Stimulated activated memory B cell treated with anti-CD40 and anti-IgM and Interleukin-4, amounts not matched to agents 10 μg/mL and 1 μg/mL and 100 μg/mL, for 72 hours (primary cell): ENCODE data around the gene TRHDE.

Source experiments
- ATAC-seq: fragments of 150-1000 bp; cut with Tn5 transposase; 2 replicates; pipeline ENCODE4 v1.10.0; 2021
- H3K27ac Mint-ChIP-seq: one replicate; pipeline ENCODE4 v1.8.0; 2022; ENCODE audit warnings: mild to moderate bottlenecking, mixed read lengths
- H3K27me3 Mint-ChIP-seq: one replicate; pipeline ENCODE4 v1.8.0; 2022; ENCODE audit warnings: mixed read lengths
- H3K36me3 Mint-ChIP-seq: one replicate; pipeline ENCODE4 v1.8.0; 2022; ENCODE audit warnings: mixed read lengths
- H3K4me1 Mint-ChIP-seq: one replicate; pipeline ENCODE4 v1.8.0; 2022; ENCODE audit warnings: mixed read lengths
- H3K4me3 Mint-ChIP-seq: one replicate; pipeline ENCODE4 v1.8.0; 2022; ENCODE audit warnings: mild to moderate bottlenecking, moderate library complexity, mixed read lengths
- H3K9me3 Mint-ChIP-seq: one replicate; pipeline ENCODE4 v1.8.0; 2022; ENCODE audit warnings: mixed read lengths

TRHDE gene

DNA sequence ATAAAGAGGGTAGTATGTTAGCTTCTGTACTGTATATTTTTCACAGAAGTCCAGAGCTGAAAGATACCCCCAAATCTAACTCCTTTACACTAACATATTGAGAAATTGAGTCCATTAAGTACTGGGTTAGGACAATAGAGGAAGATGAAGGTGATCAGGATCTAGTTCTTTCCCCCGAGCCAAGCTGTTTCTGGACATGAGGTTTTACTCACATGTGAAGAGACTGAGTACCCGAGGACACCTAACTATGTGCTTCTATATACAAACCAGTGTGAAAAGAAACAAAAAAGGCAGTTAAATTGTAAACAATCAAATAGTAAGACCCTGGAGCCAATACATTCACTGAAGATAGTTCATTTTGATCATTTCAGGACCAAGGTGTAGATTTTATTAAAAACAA lies 3.8 kb upstream of the TRHDE start:
- Mint-ChIP-seq H3K27me3 (peaks cover 20% of the 10 kb centered on the region), H3K27ac (no peak overlapping the region), H3K4me3 (no peak overlapping the region), H3K9me3 (no peaks in the 10 kb centered on the region), H3K4me1 (peaks cover 6% of the 10 kb centered on the region), H3K36me3 (no peaks in the 10 kb centered on the region)
- ATAC-seq, result no peak

DNA sequence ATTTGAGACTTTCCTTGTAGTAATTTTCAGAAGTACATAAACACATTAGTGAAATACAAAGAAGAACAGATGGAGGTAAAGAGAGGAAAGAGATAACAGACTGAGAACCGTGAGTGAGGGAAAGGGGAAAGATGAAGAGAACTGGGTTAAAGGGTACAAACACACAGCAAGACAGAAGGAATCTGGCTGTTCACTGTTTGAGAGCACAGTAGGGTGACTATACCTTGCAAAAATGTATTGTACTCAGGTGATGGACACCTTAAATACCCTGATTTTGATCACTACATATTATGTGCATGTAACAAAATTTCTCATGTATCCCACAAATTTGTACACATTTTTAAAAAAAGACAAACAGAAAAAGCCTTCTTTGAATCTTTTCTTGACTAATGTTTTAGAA lies 2.7 kb upstream of the TRHDE start:
- no peaks in the 10 kb centered on the region for H3K36me3 Mint-ChIP-seq
- ATAC-seq, result no peak
- peaks cover 31% of the 10 kb centered on the region for H3K27me3 Mint-ChIP-seq
- H3K4me1 Mint-ChIP-seq, result peaks cover 6% of the 10 kb centered on the region
- H3K27ac Mint-ChIP-seq, result no peak overlapping the region
- no peaks in the 10 kb centered on the region for H3K9me3 Mint-ChIP-seq
- no peak overlapping the region for H3K4me3 Mint-ChIP-seq

- no peaks in the 10 kb centered on the region for H3K36me3 Mint-ChIP-seq
- peaks cover 37% of the 10 kb centered on the region for H3K27me3 Mint-ChIP-seq
- H3K9me3 Mint-ChIP-seq, result no peaks in the 10 kb centered on the region
- peaks cover 6% of the 10 kb centered on the region for H3K4me1 Mint-ChIP-seq
- ATAC-seq, result no peak
- H3K27ac Mint-ChIP-seq, result no peak overlapping the region
- no peak overlapping the region for H3K4me3 Mint-ChIP-seq
Measured at GRCh38 chr12:72270246-72270645, 1.9 kb upstream of the TRHDE start.

DNA sequence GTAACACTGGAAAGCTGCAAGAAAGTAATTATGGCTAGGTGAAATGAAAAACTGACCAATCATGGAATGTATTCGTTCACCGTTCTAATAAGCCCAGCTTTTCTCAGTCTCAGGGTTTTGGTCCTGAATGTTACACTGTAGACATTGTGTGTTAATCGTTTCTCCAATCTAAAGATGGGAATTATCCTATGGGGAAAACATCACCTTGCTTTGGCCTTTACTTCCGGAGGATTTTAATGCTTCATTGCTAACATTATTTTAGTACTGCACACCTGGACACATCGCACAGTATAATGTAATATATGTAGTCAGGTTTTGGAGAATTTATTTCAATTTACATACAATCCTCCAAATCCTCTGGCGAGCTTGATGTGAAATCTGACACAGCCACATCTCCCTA lies 1.2 kb upstream of the TRHDE start:
- peaks cover 6% of the 10 kb centered on the region for H3K4me1 Mint-ChIP-seq
- no peak overlapping the region for H3K27ac Mint-ChIP-seq
- H3K36me3 Mint-ChIP-seq, result no peaks in the 10 kb centered on the region
- no peaks in the 10 kb centered on the region for H3K9me3 Mint-ChIP-seq
- peaks cover 37% of the 10 kb centered on the region for H3K27me3 Mint-ChIP-seq
- no peak overlapping the region for H3K4me3 Mint-ChIP-seq
- ATAC-seq, result no peak

DNA sequence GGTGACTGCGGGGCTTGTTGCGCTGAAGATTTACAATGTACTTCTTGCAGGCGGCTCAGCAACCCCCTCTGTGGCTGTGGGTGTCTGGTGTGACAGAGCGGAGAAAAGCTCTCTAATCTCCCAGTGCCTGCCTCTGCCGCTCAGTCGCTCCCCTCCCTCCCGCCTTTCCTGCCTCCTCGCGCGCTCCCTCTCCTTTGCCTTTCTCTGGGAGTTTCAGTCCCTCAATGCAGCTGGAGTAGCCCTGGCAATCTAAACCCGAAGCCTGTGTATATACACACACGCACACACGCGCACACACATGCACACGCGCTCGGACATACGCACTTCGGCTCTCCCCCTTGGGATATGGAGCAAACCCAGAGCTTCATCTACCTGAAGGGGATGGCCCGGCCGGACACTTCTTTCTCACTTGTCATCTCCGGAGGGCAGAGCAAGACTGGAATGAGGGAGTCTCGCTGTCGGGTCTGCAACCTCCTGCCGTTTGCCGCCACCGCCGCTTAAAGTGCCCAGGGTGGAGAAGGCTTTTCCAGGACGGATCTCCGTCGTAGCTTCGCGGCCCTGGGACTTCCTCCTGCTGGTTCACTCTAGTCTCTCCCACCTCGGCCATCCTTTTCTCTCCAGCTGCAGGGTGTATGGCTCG lies 599 bp upstream of the TRHDE start:
- Mint-ChIP-seq H3K4me3 (peak overlapping the region; percentile 26), H3K4me1 (peaks cover 6% of the 10 kb centered on the region), H3K9me3 (no peaks in the 10 kb centered on the region), H3K27ac (no peak overlapping the region), H3K27me3 (peaks cover 37% of the 10 kb centered on the region), H3K36me3 (no peaks in the 10 kb centered on the region)
- no peak for ATAC-seq

DNA sequence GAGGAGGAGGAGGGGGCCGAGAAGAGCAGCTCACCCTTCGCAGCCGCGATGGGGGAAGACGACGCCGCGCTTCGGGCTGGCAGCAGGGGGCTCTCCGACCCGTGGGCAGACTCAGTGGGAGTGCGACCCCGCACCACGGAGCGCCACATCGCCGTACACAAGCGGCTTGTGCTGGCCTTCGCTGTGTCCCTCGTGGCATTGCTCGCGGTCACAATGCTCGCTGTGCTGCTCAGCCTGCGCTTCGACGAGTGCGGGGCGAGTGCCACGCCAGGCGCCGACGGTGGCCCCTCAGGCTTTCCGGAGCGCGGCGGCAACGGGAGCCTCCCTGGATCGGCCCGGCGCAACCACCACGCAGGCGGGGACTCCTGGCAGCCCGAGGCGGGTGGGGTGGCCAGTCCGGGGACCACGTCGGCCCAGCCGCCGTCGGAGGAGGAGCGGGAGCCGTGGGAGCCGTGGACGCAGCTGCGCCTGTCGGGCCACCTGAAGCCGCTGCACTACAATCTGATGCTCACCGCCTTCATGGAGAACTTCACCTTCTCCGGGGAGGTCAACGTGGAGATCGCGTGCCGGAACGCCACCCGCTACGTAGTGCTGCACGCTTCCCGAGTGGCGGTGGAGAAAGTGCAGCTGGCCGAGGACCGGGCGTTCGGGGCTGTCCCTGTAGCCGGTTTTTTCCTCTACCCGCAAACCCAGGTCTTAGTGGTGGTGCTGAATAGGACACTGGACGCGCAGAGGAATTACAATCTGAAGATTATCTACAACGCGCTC lies 745 bp downstream of the TRHDE start:
- H3K9me3 Mint-ChIP-seq, result no peaks in the 10 kb centered on the region
- peaks cover 37% of the 10 kb centered on the region for H3K27me3 Mint-ChIP-seq
- no peaks in the 10 kb centered on the region for H3K36me3 Mint-ChIP-seq
- peak; percentile 14 for ATAC-seq
- H3K4me3 Mint-ChIP-seq, result no peak overlapping the region
- H3K4me1 Mint-ChIP-seq, result peaks cover 6% of the 10 kb centered on the region
- H3K27ac Mint-ChIP-seq, result no peak overlapping the region

DNA sequence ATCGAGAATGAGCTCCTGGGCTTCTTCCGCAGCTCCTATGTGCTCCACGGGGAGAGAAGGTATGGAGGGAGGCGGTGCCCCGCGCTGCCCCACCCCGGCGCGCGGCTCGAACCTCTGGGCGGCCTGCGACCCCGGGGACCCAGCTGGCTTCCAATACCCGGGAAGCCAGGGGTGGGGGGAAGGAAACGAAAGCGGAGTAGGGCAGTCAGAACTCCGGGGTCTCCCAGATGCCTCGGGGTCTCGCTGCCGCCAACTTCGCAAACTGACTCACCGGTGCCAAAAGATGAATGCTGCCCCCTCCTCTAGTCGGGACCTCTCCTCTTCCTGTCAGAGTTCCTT lies 1.3 kb downstream of the TRHDE start:
- Mint-ChIP-seq H3K4me1 (peaks cover 6% of the 10 kb centered on the region), H3K27me3 (peaks cover 37% of the 10 kb centered on the region), H3K27ac (no peak overlapping the region), H3K4me3 (no peak overlapping the region), H3K36me3 (no peaks in the 10 kb centered on the region), H3K9me3 (no peaks in the 10 kb centered on the region)
- no peak for ATAC-seq

DNA sequence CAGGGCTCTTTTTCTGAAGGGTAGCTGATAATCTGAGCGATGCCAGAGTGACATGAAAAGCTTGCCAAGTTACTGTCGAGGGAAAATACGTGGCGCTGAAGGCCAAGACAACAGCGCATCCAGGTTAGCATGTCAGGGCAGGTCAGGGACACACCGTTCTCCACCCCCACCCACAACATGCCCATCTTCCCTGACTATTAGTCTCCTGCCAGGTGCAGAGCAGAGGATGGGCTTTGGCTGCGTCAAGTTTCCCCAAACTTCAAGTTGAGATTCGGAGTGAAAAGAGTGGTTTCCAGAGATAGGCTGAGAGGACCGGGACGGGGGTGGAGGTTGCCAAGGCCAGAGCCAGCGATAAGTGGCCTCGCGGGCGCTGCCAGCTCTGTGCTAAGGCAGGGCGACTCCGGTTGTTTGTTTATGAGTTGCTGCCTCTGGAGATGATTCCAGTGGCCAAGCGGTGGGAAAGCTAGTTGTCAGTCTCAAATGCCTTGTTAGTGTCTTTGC lies 1.7 kb downstream of the TRHDE start:
- Mint-ChIP-seq H3K36me3 (no peaks in the 10 kb centered on the region), H3K9me3 (no peaks in the 10 kb centered on the region), H3K27ac (no peak overlapping the region), H3K4me3 (no peak overlapping the region), H3K27me3 (peaks cover 37% of the 10 kb centered on the region), H3K4me1 (peaks cover 6% of the 10 kb centered on the region)
- no peak for ATAC-seq

GRCh38 chr12:72274931-72275330 lies 2.8 kb downstream of the TRHDE start:
- no peak for ATAC-seq
- Mint-ChIP-seq H3K27ac (no peak overlapping the region), H3K4me1 (peaks cover 6% of the 10 kb centered on the region), H3K27me3 (peaks cover 37% of the 10 kb centered on the region), H3K9me3 (no peaks in the 10 kb centered on the region), H3K36me3 (no peaks in the 10 kb centered on the region), H3K4me3 (no peak overlapping the region)

DNA sequence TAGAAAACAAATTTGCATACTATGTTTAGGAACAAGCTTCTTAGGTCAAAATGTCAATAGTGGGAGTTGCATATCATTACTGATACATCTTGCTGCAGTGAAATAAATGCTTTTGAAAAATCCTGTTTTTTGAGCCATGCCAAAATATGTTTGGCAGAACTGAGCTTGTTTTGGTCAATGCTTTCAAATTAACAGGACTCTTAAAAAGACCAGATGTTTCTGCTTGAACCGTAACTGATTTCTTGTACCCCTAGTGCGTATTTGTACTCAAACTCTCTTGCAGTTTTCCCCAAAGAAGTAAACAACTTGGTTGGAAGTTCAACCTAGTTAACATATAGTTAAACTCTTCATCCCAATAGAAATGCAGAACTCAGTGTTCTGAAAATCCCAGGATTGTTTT lies 3.4 kb downstream of the TRHDE start:
- ATAC-seq, result no peak
- Mint-ChIP-seq H3K36me3 (no peaks in the 10 kb centered on the region), H3K27ac (no peak overlapping the region), H3K9me3 (no peaks in the 10 kb centered on the region), H3K27me3 (peaks cover 37% of the 10 kb centered on the region), H3K4me1 (peaks cover 6% of the 10 kb centered on the region), H3K4me3 (no peak overlapping the region)

DNA sequence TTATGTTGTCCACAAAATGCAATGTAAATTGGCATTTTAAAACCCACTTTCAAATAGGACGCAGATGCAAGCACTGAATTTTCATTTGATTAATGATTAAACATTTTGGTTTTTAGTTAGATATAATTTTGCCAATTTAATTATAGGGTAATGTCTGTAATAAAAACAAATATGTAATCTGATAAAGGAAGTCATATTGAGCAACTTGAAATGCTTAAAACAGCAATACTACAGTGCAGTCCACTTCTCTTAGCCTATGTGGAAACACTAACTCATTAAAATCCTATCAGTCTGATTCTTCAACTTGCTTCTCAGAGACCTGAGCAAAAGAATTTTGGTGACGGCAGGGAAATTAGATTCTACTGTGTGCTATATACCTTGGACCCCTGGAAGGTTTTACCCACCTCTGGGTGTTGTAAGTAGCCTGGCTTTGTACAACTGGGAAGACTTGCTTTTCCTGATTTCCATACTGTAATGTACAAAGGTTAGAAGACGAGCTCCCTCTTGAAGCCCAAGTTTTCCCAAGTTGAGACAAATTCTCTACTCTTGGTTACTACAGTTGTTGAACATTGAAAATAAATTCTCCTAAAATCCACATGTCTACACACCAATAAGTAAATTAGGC lies 4.1 kb downstream of the TRHDE start:
- Mint-ChIP-seq H3K4me3 (no peak overlapping the region), H3K9me3 (no peaks in the 10 kb centered on the region), H3K4me1 (peaks cover 6% of the 10 kb centered on the region), H3K27me3 (peaks cover 32% of the 10 kb centered on the region), H3K36me3 (no peaks in the 10 kb centered on the region), H3K27ac (no peak overlapping the region)
- ATAC-seq, result no peak

- Mint-ChIP-seq H3K4me1 (no peaks in the 10 kb centered on the region), H3K27ac (no peak overlapping the region), H3K9me3 (no peaks in the 10 kb centered on the region), H3K4me3 (no peak overlapping the region), H3K27me3 (peaks cover 21% of the 10 kb centered on the region), H3K36me3 (no peaks in the 10 kb centered on the region)
- ATAC-seq, result no peak
Measured at GRCh38 chr12:72277415-72277814, 5.2 kb downstream of the TRHDE start.

DNA sequence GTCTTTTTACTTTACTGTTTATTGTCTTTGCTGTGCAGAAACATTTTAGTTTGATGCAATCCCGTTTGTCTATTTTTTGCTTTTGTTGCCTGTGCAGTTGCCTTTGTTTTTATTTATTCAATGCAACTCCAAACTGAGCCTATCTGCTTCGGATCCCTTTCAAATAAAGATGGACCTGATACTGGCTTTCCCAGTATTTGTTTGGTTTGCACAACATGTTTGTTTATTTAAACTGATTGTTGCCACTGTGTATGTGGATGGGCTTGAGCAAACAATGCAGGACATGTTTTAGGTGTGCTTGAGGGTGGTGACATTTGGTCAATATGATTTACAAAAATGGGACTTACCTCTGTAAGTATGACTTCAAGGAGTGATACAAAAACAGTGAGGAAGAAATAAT lies 6.7 kb downstream of the TRHDE start:
- H3K9me3 Mint-ChIP-seq, result no peaks in the 10 kb centered on the region
- no peaks in the 10 kb centered on the region for H3K36me3 Mint-ChIP-seq
- H3K4me3 Mint-ChIP-seq, result no peak overlapping the region
- peaks cover 12% of the 10 kb centered on the region for H3K27me3 Mint-ChIP-seq
- ATAC-seq, result no peak
- no peaks in the 10 kb centered on the region for H3K4me1 Mint-ChIP-seq
- H3K27ac Mint-ChIP-seq, result no peak overlapping the region

- Mint-ChIP-seq H3K36me3 (no peaks in the 10 kb centered on the region), H3K4me1 (no peaks in the 10 kb centered on the region), H3K9me3 (no peaks in the 10 kb centered on the region), H3K4me3 (no peak overlapping the region), H3K27ac (no peak overlapping the region), H3K27me3 (no peaks in the 10 kb centered on the region)
- ATAC-seq, result no peak
Measured at GRCh38 chr12:72281126-72281525, 9.0 kb downstream of the TRHDE start.

DNA sequence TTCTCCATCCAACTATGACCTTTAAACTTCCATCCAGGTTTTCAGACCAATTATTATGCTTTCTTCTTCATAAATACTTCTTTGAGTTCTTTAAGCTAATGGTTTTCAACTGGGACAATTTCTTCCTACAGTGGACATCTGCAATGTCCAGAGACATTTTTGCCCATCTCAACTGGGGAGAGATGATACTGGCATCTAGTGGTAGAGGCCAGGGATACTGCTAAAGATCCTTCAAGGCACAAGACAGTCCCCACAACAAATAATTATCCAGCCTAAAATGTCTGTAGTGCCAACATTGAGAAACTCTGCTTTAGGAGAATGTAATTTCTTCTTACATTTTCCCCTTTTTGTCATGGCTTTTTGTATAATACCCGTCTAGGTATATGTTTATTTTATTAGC lies 10.6 kb downstream of the TRHDE start:
- no peak overlapping the region for H3K4me3 Mint-ChIP-seq
- H3K27ac Mint-ChIP-seq, result no peak overlapping the region
- ATAC-seq, result no peak
- peaks cover 3% of the 10 kb centered on the region for H3K9me3 Mint-ChIP-seq
- no peaks in the 10 kb centered on the region for H3K27me3 Mint-ChIP-seq
- no peaks in the 10 kb centered on the region for H3K36me3 Mint-ChIP-seq
- H3K4me1 Mint-ChIP-seq, result no peaks in the 10 kb centered on the region

DNA sequence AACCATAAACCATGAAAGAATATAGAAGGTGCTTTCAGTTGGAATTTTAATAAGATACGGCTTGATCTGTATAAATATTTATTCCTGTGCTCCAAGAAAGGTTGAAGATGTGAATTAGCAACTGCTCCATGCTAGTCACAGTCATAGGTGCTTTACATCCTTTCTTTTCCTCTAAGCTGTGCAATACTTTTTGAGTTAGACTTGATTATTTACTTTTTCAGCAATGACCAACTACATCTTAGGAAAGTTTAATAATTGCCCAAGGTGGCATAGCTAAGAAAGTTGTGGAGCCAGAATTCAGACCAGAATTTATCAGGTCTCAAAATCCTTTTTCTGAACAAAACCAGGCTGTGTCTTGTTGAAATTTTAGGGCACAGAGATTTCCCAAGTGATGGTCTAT lies 13.7 kb downstream of the TRHDE start:
- Mint-ChIP-seq H3K27me3 (no peaks in the 10 kb centered on the region), H3K9me3 (peaks cover 3% of the 10 kb centered on the region), H3K36me3 (no peaks in the 10 kb centered on the region)

More for the DNA sequence above, 13.7 kb downstream of the TRHDE start:
- ATAC-seq, result no peak
- H3K27ac Mint-ChIP-seq, result no peak overlapping the region
- H3K4me3 Mint-ChIP-seq, result no peak overlapping the region
- no peaks in the 10 kb centered on the region for H3K4me1 Mint-ChIP-seq
